ENCODE data around the gene ZNF467.

The ZNF467 gene

DNA sequence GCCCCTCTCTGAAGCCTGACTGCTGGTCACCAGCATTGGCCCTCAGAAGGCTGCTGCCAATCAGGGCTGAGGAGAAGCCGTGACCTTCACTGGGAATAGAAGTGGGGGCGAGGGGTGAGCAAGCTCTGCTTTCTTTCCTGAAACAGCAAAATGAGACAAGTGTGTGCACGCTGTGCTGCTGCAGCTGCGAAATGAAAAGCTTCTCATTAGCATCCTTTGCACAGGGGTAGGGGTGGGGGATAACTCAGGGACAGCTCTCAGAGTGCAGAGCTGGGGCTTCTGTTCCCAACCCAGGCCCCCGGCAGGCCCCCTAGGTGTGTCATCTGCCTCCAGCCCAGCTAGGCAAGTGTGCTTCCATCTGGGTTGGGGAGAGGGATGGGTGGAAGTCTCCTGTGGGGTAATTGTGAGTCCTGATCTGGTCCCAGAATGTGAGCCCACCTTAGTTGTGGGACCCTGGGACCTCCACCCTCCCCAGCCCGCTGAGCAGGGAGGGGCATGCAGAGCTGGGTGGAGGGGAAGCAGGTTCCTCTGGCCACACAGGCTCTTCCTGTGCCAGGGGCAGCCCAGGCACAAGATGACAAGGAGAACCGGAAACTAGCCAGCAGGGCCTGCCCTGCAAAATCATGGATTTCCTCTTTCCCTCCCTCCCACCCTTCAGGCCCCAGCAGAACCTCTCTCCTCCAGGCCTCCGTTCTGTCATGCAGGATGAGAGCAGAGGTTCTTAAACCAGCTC lies 22.2 kb downstream of the ZNF467 start:
- DNase-seq, result no peak
- 69% methylated on average over 6 of the region's 8 CpGs for WGBS (ENCODE audit: insufficient coverage)
- no peaks in the 10 kb centered on the region for H3K36me3 ChIP-seq (ENCODE audit: control insufficient read depth in 4 of 4, insufficient read depth in 4 of 4, low read length in 3 of 4)
- peaks cover 0 to 22% (median 7%) of the 10 kb centered on the region in 4 experiments for H3K4me1 ChIP-seq (ENCODE audit: control extremely low read depth in 1 of 4, control insufficient read depth in 4 of 4, insufficient read depth in 4 of 4, low read length in 3 of 4)
- H3K4me3 ChIP-seq (ENCODE audit: control insufficient read depth in 1 of 7, extremely low read depth in 1 of 7, insufficient read depth in 4 of 7, low read depth in 2 of 7, low read length in 6 of 7), result no peak overlapping the region
- H3K9me3 ChIP-seq (ENCODE audit: control extremely low read depth in 1 of 5, control insufficient read depth in 4 of 5, insufficient read depth in 2 of 5, low read depth in 1 of 5, low read length in 4 of 5), result peaks cover 0 to 4% (median 0%) of the 10 kb centered on the region in 5 experiments
- H3K27ac ChIP-seq (ENCODE audit: insufficient read depth in 1 of 2, low read depth in 1 of 2, low read length in 2 of 2, poor library complexity in 1 of 2, severe bottlenecking in 2 of 2), result no peak overlapping the region
- ChIA-PET POLR2A (interaction anchor here (0.6 to 1.3 kb wide), 3 partner anchors 9 to 70 kb away, joined by 3 to 5 read pairs (median 4); no protein-coding TSS in a partner anchor), CTCF (interaction anchor here (0.9 to 2.2 kb wide), 6 partner anchors 9 to 81 kb away, joined by 3 to 8 read pairs (median 4); no protein-coding TSS in a partner anchor)
- no peaks in the 10 kb centered on the region for H3K27me3 ChIP-seq (replicated peaks in 2 of 5; ENCODE audit: control insufficient read depth in 4 of 5, insufficient read depth in 5 of 5, low read length in 4 of 5)

DNA sequence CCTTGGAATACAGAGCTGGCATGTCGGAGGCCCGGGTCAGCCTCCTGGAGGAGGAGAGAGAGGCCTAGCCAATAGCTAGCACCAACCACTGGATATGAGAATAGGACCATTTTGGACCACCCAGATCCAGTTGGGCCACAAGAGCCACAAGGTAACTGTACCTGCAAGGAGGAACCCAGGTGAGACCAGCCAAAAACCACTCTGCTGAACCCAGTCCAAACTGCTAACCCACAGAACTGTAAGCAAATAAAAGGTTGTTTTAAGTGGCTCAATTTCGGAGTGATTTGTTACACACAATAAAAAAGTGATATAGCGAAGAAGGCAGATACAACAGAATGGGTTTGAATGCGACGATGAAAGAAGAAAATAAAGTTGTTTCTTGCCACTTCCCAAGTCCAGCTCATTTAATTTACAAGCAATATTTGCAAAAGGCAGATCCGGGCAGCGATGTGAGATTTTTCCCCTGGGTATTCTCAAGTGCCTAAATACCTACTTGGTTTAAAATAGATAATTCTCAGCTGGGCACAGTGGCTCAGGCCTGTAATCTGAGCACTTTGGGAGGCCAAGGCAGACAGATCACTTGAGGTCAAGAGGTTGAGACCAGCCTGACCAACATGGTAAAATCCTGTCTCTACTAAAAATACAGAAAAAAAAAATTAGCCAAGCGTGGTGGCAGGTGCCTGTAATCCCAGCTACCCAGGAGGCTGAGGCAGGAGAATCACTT lies 23.1 kb downstream of the ZNF467 start:
- 96% methylated on average over 5 of the region's 9 CpGs for WGBS (ENCODE audit: insufficient coverage)
- Histone ChIP-seq H3K36me3 (ENCODE audit: control insufficient read depth in 4 of 4, insufficient read depth in 4 of 4, low read length in 3 of 4) (no peaks in the 10 kb centered on the region), H3K4me1 (ENCODE audit: control extremely low read depth in 1 of 4, control insufficient read depth in 4 of 4, insufficient read depth in 4 of 4, low read length in 3 of 4) (peaks cover 0 to 25% (median 8%) of the 10 kb centered on the region in 4 experiments), H3K4me3 (ENCODE audit: control insufficient read depth in 1 of 7, extremely low read depth in 1 of 7, insufficient read depth in 4 of 7, low read depth in 2 of 7, low read length in 6 of 7) (no peak overlapping the region), H3K27me3 (replicated peaks in 2 of 5; ENCODE audit: control insufficient read depth in 4 of 5, insufficient read depth in 5 of 5, low read length in 4 of 5) (no peaks in the 10 kb centered on the region), H3K9me3 (ENCODE audit: control extremely low read depth in 1 of 5, control insufficient read depth in 4 of 5, insufficient read depth in 2 of 5, low read depth in 1 of 5, low read length in 4 of 5) (peaks cover 0 to 4% (median 0%) of the 10 kb centered on the region in 5 experiments), H3K27ac (ENCODE audit: insufficient read depth in 1 of 2, low read depth in 1 of 2, low read length in 2 of 2, poor library complexity in 1 of 2, severe bottlenecking in 2 of 2) (no peak overlapping the region)
- DNase-seq, result no peak
- ChIA-PET CTCF (interaction anchor here (0.9 to 2.2 kb wide), 6 partner anchors 8 to 80 kb away, joined by 3 to 8 read pairs (median 4); no protein-coding TSS in a partner anchor), POLR2A (interaction anchor here (0.7 to 1.3 kb wide), 2 partner anchors 8 to 13 kb away, joined by 4 to 5 read pairs; no protein-coding TSS in a partner anchor)

DNA sequence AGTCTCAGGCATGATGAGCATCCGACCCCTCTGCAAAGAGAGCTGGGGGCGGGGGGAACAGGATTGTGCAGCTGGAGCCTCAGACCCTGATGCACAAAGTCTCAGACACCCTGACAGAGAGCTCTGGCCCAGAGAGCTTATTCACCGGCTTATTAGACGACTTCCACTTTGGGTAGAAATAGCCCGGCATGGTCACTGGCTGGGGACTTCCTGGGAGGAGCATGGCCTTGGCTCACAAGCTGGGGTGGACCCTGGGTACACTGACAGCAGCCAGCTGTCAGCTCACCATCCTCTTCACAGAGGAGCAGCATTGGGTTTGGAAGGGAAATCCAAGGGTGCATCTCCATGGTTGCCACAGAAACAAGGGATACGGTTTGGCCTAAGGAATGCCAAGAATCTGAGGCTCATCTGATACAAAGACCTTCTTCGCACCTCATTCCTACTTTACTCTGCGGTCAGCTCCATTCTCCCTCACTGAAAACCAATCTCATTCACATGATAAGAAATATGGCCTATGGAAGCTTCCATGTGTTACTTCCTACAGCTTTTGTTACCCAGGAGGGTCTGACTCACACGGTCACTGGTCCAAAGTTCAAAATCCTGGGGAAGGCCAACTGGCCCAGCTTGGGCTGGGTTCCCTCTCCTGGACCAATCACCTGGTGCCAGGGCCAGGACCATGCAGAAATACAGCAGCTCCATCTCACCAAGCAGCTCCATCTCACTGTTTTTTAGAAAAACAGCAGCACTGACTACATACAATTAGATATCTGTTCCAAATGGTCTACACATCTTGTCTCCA lies 25.1 kb downstream of the ZNF467 start:
- H3K27ac ChIP-seq (ENCODE audit: insufficient read depth in 1 of 2, low read depth in 1 of 2, low read length in 2 of 2, poor library complexity in 1 of 2, severe bottlenecking in 2 of 2), result no peak overlapping the region
- no peaks in the 10 kb centered on the region for H3K36me3 ChIP-seq (ENCODE audit: control insufficient read depth in 4 of 4, insufficient read depth in 4 of 4, low read length in 3 of 4)
- H3K4me3 ChIP-seq (ENCODE audit: control insufficient read depth in 1 of 7, extremely low read depth in 1 of 7, insufficient read depth in 4 of 7, low read depth in 2 of 7, low read length in 6 of 7), result no peak overlapping the region
- no peaks in the 10 kb centered on the region for H3K27me3 ChIP-seq (replicated peaks in 2 of 5; ENCODE audit: control insufficient read depth in 4 of 5, insufficient read depth in 5 of 5, low read length in 4 of 5)
- peaks cover 0 to 41% (median 14%) of the 10 kb centered on the region in 4 experiments for H3K4me1 ChIP-seq (ENCODE audit: control extremely low read depth in 1 of 4, control insufficient read depth in 4 of 4, insufficient read depth in 4 of 4, low read length in 3 of 4)
- peaks cover 0 to 4% (median 0%) of the 10 kb centered on the region in 5 experiments for H3K9me3 ChIP-seq (ENCODE audit: control extremely low read depth in 1 of 5, control insufficient read depth in 4 of 5, insufficient read depth in 2 of 5, low read depth in 1 of 5, low read length in 4 of 5)
- 97% methylated on average over 8 of the region's 9 CpGs for WGBS (ENCODE audit: insufficient coverage)
- CTCF ChIA-PET, result interaction anchor here (0.9 to 2.7 kb wide), 5 partner anchors 11 to 42 kb away, joined by 3 to 10 read pairs (median 7); no protein-coding TSS in a partner anchor
- DNase-seq, result no peak
- POLR2A ChIA-PET, result interaction anchor here (0.5 to 0.6 kb wide), 2 partner anchors 21 to 124 kb away, joined by 3 read pairs; no protein-coding TSS in a partner anchor

DNA sequence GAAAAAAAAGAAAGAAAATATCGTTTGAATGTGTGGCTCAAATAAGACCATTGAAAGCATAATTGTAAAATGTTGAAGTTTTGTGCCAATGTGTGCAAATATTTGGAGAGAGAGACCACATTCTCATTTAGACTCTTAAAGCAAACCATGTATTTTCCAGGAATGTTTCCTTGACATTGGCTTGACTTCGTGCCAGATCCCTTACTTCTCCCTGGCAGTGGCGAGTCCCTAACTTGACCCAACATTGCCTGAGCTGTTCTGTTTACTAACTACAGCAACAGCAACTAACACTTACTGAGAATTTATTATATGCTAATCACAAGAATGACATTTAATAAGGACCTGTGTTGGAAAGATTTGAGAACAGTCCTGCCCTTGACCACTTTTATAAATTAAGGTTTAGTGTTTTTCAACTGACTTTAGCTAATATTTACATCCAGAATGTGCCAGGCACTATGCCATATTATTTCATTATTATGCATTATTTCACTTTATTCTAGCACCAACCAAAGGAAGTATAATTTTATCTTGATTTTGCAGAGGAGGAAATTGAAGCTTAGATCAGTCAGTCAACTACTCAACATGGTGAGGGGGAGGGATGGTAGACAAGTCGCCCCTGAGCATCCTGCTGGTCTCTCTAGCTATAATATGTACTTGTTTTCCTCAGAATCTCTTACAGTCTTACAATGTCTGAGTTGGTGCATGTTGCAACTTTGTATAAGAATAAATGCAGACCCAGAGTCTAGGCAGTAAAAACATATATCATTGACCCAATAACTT lies 29.7 kb downstream of the ZNF467 start:
- Histone ChIP-seq H3K9me3 (ENCODE audit: control extremely low read depth in 1 of 5, control insufficient read depth in 4 of 5, insufficient read depth in 2 of 5, low read depth in 1 of 5, low read length in 4 of 5) (no peaks in the 10 kb centered on the region), H3K4me3 (ENCODE audit: control insufficient read depth in 1 of 7, extremely low read depth in 1 of 7, insufficient read depth in 4 of 7, low read depth in 2 of 7, low read length in 6 of 7) (no peak overlapping the region), H3K36me3 (ENCODE audit: control insufficient read depth in 4 of 4, insufficient read depth in 4 of 4, low read length in 3 of 4) (no peaks in the 10 kb centered on the region), H3K27me3 (replicated peaks in 2 of 5; ENCODE audit: control insufficient read depth in 4 of 5, insufficient read depth in 5 of 5, low read length in 4 of 5) (peaks cover 0 to 2% (median 0%) of the 10 kb centered on the region in 5 experiments), H3K4me1 (ENCODE audit: control extremely low read depth in 1 of 4, control insufficient read depth in 4 of 4, insufficient read depth in 4 of 4, low read length in 3 of 4) (peaks cover 0 to 38% (median 21%) of the 10 kb centered on the region in 4 experiments), H3K27ac (ENCODE audit: insufficient read depth in 1 of 2, low read depth in 1 of 2, low read length in 2 of 2, poor library complexity in 1 of 2, severe bottlenecking in 2 of 2) (no peak overlapping the region)
- WGBS (ENCODE audit: insufficient coverage), result 0% methylated on average over 2 of the region's 4 CpGs
- ChIA-PET CTCF (interaction anchor here (0.6 to 2.0 kb wide), 6 partner anchors 11 to 119 kb away, joined by 3 to 7 read pairs (median 4); no protein-coding TSS in a partner anchor), POLR2A (no interaction called here)
- peak; percentile 29 to 77 (median 53) for DNase-seq

DNA sequence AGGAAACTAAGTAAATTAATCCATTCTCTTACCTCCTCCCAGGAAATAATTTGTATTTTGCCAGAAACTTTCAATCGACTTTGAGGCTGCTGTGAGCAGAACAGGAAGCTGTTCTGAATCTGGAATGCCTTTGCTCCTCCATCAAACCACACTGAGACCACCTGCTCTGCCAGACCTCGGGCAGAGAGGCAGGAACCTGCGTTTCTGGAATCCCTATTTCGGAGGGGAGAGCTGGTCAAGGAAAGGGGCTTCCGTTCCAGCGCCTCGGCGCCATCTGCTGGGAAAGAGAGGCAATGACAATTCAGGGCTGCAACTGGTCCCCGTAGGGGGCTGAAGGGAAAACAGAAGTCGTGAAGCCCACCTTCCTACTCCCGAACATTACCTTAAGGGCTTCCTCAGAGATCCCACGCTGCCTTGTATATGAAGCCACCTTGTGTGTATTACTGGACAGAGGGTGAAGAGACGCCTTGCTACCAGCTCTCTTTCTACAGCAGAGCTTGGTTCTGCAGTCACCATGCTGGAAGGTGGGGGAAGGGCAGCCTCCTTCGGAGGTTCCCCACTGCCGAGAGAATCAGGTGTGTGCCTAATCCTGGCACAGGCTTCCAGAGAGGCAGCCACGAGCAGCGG lies 31.2 kb downstream of the ZNF467 start:
- WGBS (ENCODE audit: insufficient coverage), result 7% methylated on average over 9 of the region's 17 CpGs
- peaks cover 0 to 2% (median 0%) of the 10 kb centered on the region in 5 experiments for H3K27me3 ChIP-seq (replicated peaks in 2 of 5; ENCODE audit: control insufficient read depth in 4 of 5, insufficient read depth in 5 of 5, low read length in 4 of 5)
- H3K9me3 ChIP-seq (ENCODE audit: control extremely low read depth in 1 of 5, control insufficient read depth in 4 of 5, insufficient read depth in 2 of 5, low read depth in 1 of 5, low read length in 4 of 5), result no peaks in the 10 kb centered on the region
- ChIA-PET POLR2A (interaction anchor here (0.6 to 0.9 kb wide), 2 partner anchors 9 to 80 kb away, joined by 3 to 5 read pairs; no protein-coding TSS in a partner anchor), CTCF (interaction anchor here (0.8 to 2.9 kb wide), 16 partner anchors 9 to 431 kb away, joined by 3 to 18 read pairs (median 4); no protein-coding TSS in a partner anchor)
- no peaks in the 10 kb centered on the region for H3K36me3 ChIP-seq (ENCODE audit: control insufficient read depth in 4 of 4, insufficient read depth in 4 of 4, low read length in 3 of 4)
- no peak overlapping the region for H3K27ac ChIP-seq (ENCODE audit: insufficient read depth in 1 of 2, low read depth in 1 of 2, low read length in 2 of 2, poor library complexity in 1 of 2, severe bottlenecking in 2 of 2)
- peak; percentile 40 to 48 (median 45) for DNase-seq
- H3K4me3 ChIP-seq (ENCODE audit: control insufficient read depth in 1 of 7, extremely low read depth in 1 of 7, insufficient read depth in 4 of 7, low read depth in 2 of 7, low read length in 6 of 7), result peak overlapping the region in 6 of 7 experiments; percentile 56 to 78 (median 65)
- peaks cover 0 to 38% (median 21%) of the 10 kb centered on the region in 4 experiments for H3K4me1 ChIP-seq (ENCODE audit: control extremely low read depth in 1 of 4, control insufficient read depth in 4 of 4, insufficient read depth in 4 of 4, low read length in 3 of 4)

All from common myeloid progenitor, CD34-positive (primary cell).